Measurements from ENCODE around the gene PCDH7.

- no peak for TF ChIP-seq CTCF (IDR thresholded peaks at IDR 0.05)
- no peak for TF ChIP-seq POLR2A (IDR thresholded peaks at IDR 0.05)
- TF ChIP-seq EP300 (IDR thresholded peaks at IDR 0.05) = no peak
Observed at GRCh38 chr4:30743897-30744296, 23.7 kb downstream of the PCDH7 start.

All from sigmoid colon (tissue), 4 donors.